HUES6 (cell line): ENCODE data around the gene SLC44A1.

Source experiments
- H3K27ac ChIP-seq: 2 replicates; pipeline ENCODE4 v1.7.0; 2013; ENCODE audit warnings: low read depth, mild to moderate bottlenecking, low read length, inconsistent platforms
- H3K27me3 ChIP-seq: 2 replicates; pipeline ENCODE4 v1.6.1; 2013; ENCODE audit warnings: low read length; ENCODE audit not compliant: control insufficient read depth, insufficient read depth
- H3K36me3 ChIP-seq: 2 replicates; pipeline ENCODE4 v1.6.1; 2013; ENCODE audit warnings: low read length; ENCODE audit not compliant: control insufficient read depth, insufficient read depth
- H3K4me1 ChIP-seq: 2 replicates; pipeline ENCODE4 v1.6.1; 2013; ENCODE audit warnings: low read length; ENCODE audit not compliant: control insufficient read depth, insufficient read depth
- H3K4me3 ChIP-seq: 2 replicates; pipeline ENCODE4 v1.5.1; 2013; ENCODE audit warnings: low read depth, low read length
- H3K9ac ChIP-seq: one replicate; pipeline ENCODE4 v1.6.1; 2013; ENCODE audit warnings: mild to moderate bottlenecking, low read length
- H3K9me3 ChIP-seq: 2 replicates; pipeline ENCODE4 v1.6.1; 2013; ENCODE audit warnings: low read depth, low read length; ENCODE audit not compliant: control insufficient read depth, insufficient read depth

SLC44A1 gene

GRCh38 chr9:105219291-105219805 is 25.1 kb upstream of the SLC44A1 start:
- Histone ChIP-seq H3K4me3 (no peak overlapping the region), H3K27ac (no peak overlapping the region), H3K9me3 (peaks cover 17% of the 10 kb centered on the region), H3K27me3 (no peaks in the 10 kb centered on the region), H3K9ac (no peak overlapping the region), H3K36me3 (no peaks in the 10 kb centered on the region; the same call in 1 of the 2 replicates), H3K4me1 (no peaks in the 10 kb centered on the region)

GRCh38 chr9:105220451-105220850 is 24.0 kb upstream of the SLC44A1 start:
- H3K9me3 ChIP-seq, result peaks cover 21% of the 10 kb centered on the region
- no peaks in the 10 kb centered on the region; the same call in 1 of the 2 replicates for H3K36me3 ChIP-seq
- H3K4me1 ChIP-seq, result no peaks in the 10 kb centered on the region
- H3K27me3 ChIP-seq, result no peaks in the 10 kb centered on the region
- no peak overlapping the region for H3K9ac ChIP-seq
- H3K4me3 ChIP-seq, result no peak overlapping the region
- H3K27ac ChIP-seq, result no peak overlapping the region

GRCh38 chr9:105223544-105224140 is 20.8 kb upstream of the SLC44A1 start:
- Histone ChIP-seq H3K27me3 (no peaks in the 10 kb centered on the region), H3K9ac (no peak overlapping the region), H3K36me3 (no peaks in the 10 kb centered on the region; the same call in 1 of the 2 replicates), H3K4me3 (no peak overlapping the region), H3K4me1 (no peaks in the 10 kb centered on the region), H3K9me3 (peaks cover 21% of the 10 kb centered on the region), H3K27ac (no peak overlapping the region)

GRCh38 chr9:105226055-105226454 is 18.4 kb upstream of the SLC44A1 start:
- no peak overlapping the region for H3K4me3 ChIP-seq
- no peaks in the 10 kb centered on the region; the same call in 1 of the 2 replicates for H3K36me3 ChIP-seq
- H3K4me1 ChIP-seq, result no peaks in the 10 kb centered on the region
- H3K9me3 ChIP-seq, result peaks cover 21% of the 10 kb centered on the region
- no peak overlapping the region for H3K27ac ChIP-seq
- H3K27me3 ChIP-seq, result no peaks in the 10 kb centered on the region
- H3K9ac ChIP-seq, result no peak overlapping the region

- H3K27ac ChIP-seq, result no peak overlapping the region
- H3K9ac ChIP-seq, result no peak overlapping the region
- H3K27me3 ChIP-seq, result no peaks in the 10 kb centered on the region
- H3K4me3 ChIP-seq, result no peak overlapping the region
- no peaks in the 10 kb centered on the region for H3K36me3 ChIP-seq
- H3K4me1 ChIP-seq, result no peaks in the 10 kb centered on the region; the same call in 1 of the 2 replicates
- no peaks in the 10 kb centered on the region for H3K9me3 ChIP-seq
Observed at GRCh38 chr9:105232207-105232606, 12.2 kb upstream of the SLC44A1 start.

GRCh38 chr9:105233873-105234272 is 10.6 kb upstream of the SLC44A1 start:
- Histone ChIP-seq H3K4me3 (no peak overlapping the region), H3K9me3 (no peaks in the 10 kb centered on the region), H3K27ac (no peak overlapping the region), H3K27me3 (no peaks in the 10 kb centered on the region), H3K36me3 (no peaks in the 10 kb centered on the region), H3K9ac (no peak overlapping the region), H3K4me1 (no peaks in the 10 kb centered on the region; the same call in 1 of the 2 replicates)

- no peaks in the 10 kb centered on the region for H3K36me3 ChIP-seq
- H3K9me3 ChIP-seq, result no peaks in the 10 kb centered on the region
- H3K4me1 ChIP-seq, result peaks cover 7% of the 10 kb centered on the region
- H3K9ac ChIP-seq, result no peak overlapping the region
- H3K27ac ChIP-seq, result no peak overlapping the region
- no peaks in the 10 kb centered on the region for H3K27me3 ChIP-seq
- H3K4me3 ChIP-seq, result no peak overlapping the region
Observed at GRCh38 chr9:105236261-105236660, 8.2 kb upstream of the SLC44A1 start.

GRCh38 chr9:105237246-105237645 is 7.2 kb upstream of the SLC44A1 start:
- Histone ChIP-seq H3K4me3 (no peak overlapping the region), H3K36me3 (no peaks in the 10 kb centered on the region), H3K9ac (no peak overlapping the region), H3K27ac (no peak overlapping the region), H3K27me3 (no peaks in the 10 kb centered on the region), H3K9me3 (no peaks in the 10 kb centered on the region), H3K4me1 (peaks cover 17% of the 10 kb centered on the region)

GRCh38 chr9:105238302-105238701 is 6.1 kb upstream of the SLC44A1 start:
- no peaks in the 10 kb centered on the region for H3K9me3 ChIP-seq
- H3K27me3 ChIP-seq, result no peaks in the 10 kb centered on the region
- no peak overlapping the region for H3K9ac ChIP-seq
- H3K4me1 ChIP-seq, result peaks cover 27% of the 10 kb centered on the region
- no peak overlapping the region for H3K27ac ChIP-seq
- H3K36me3 ChIP-seq, result no peaks in the 10 kb centered on the region
- H3K4me3 ChIP-seq, result no peak overlapping the region

GRCh38 chr9:105241356-105242043 is 3.0 kb upstream of the SLC44A1 start:
- peaks cover 36% of the 10 kb centered on the region for H3K4me1 ChIP-seq
- H3K36me3 ChIP-seq, result no peaks in the 10 kb centered on the region
- H3K9ac ChIP-seq, result no peak overlapping the region
- no peak overlapping the region for H3K27ac ChIP-seq
- H3K9me3 ChIP-seq, result no peaks in the 10 kb centered on the region
- peak overlapping the region; percentile 22; the same call in 1 of the 2 replicates for H3K4me3 ChIP-seq
- no peaks in the 10 kb centered on the region for H3K27me3 ChIP-seq

- Histone ChIP-seq H3K4me1 (peaks cover 41% of the 10 kb centered on the region), H3K27me3 (no peaks in the 10 kb centered on the region), H3K9ac (no peak overlapping the region), H3K4me3 (peak overlapping the region; percentile 22; the same call in 1 of the 2 replicates), H3K27ac (no peak overlapping the region), H3K9me3 (no peaks in the 10 kb centered on the region), H3K36me3 (no peaks in the 10 kb centered on the region)
Observed at GRCh38 chr9:105242062-105242461, 2.4 kb upstream of the SLC44A1 start.
